H1 (cell line): Measurements from ENCODE around the gene GRID2.

Experiments
- CBX8 ChIP-seq: fragments of 300-800, 300-1000 bp; sonication (generic); IDR thresholded peaks from 2 replicates; pipeline ENCODE4 v1.7.1; 2016; ENCODE audit warnings: low read depth, low read length, borderline replicate concordance
- EP300 ChIP-seq, 2 experiments: IDR thresholded peaks; 1 replicate in 1 of 2; 2 replicates in 1 of 2; pipeline ENCODE4 v1.6.1; 2011 to 2012; ENCODE audit warnings: low read depth in 2 of 2, low read length in 2 of 2, mild to moderate bottlenecking in 2 of 2, borderline replicate concordance in 1 of 2, inconsistent platforms in 1 of 2, moderate library complexity in 1 of 2
- HDAC2 ChIP-seq, 2 experiments: fragments of 300-600 bp in 1 of 2; sonication (generic) in 1 of 2; IDR thresholded peaks; 2 replicates each; pipeline ENCODE4 v1.6.1; 2011 to 2012; ENCODE audit warnings: low read depth in 2 of 2, low read length in 2 of 2, mild to moderate bottlenecking in 2 of 2, moderate library complexity in 2 of 2, borderline replicate concordance in 1 of 2, inconsistent platforms in 1 of 2
- JUN ChIP-seq: IDR thresholded peaks from 2 replicates; pipeline ENCODE4 v1.6.1; 2011; ENCODE audit warnings: low read depth, mild to moderate bottlenecking, improper control_type of control experiment, low read length
- POLR2A ChIP-seq, 2 experiments: IDR thresholded peaks; 1 replicate in 1 of 2; 2 replicates in 1 of 2; pipeline ENCODE4 v1.6.1; 2011; ENCODE audit warnings: low read depth in 2 of 2, low read length in 2 of 2, mild to moderate bottlenecking in 2 of 2; ENCODE audit errors: control extremely low read depth in 1 of 2
- POU5F1 ChIP-seq: IDR thresholded peaks from 2 replicates; pipeline ENCODE4 v1.6.1; 2011; ENCODE audit warnings: low read depth, mild to moderate bottlenecking, low read length, moderate library complexity
- RNF2 ChIP-seq: fragments of 200-900, 300-1000 bp; sonication (generic); IDR thresholded peaks from 2 replicates; pipeline ENCODE4 v1.7.1; 2016; ENCODE audit warnings: borderline replicate concordance, low read depth, mild to moderate bottlenecking, antibody characterized with exemption, low read length; ENCODE audit not compliant: poor library complexity, severe bottlenecking; ENCODE audit errors: missing control alignments
- SP1 ChIP-seq: IDR thresholded peaks from 2 replicates; pipeline ENCODE4 v1.6.1; 2011; ENCODE audit warnings: low read depth, low read length
- SP4 ChIP-seq: IDR thresholded peaks from 2 replicates; pipeline ENCODE4 v1.6.1; 2012; ENCODE audit warnings: low read length, inconsistent platforms
- TF ChIP-seq, protein P1 (sequence below), 3 experiments: IDR thresholded peaks; 1 replicate in 2 of 3; 2 replicates in 1 of 3; pipeline versions ENCODE4 v1.5.1 to v1.6.1; 2011; ENCODE audit warnings: low read length in 3 of 3, mild to moderate bottlenecking in 3 of 3, inconsistent platforms in 2 of 3, low read depth in 1 of 3, moderate library complexity in 1 of 3; ENCODE audit not compliant: insufficient read depth in 1 of 3; ENCODE audit errors: control extremely low read depth in 1 of 3
- TF ChIP-seq, protein P2 (sequence below): IDR thresholded peaks from 2 replicates; pipeline ENCODE4 v1.6.1; 2012; ENCODE audit warnings: inconsistent platforms
- TF ChIP-seq, protein P3 (sequence below): IDR thresholded peaks from 2 replicates; pipeline ENCODE4 v1.6.1; 2011; ENCODE audit warnings: low read length, improper control_type of control experiment

DNA sequence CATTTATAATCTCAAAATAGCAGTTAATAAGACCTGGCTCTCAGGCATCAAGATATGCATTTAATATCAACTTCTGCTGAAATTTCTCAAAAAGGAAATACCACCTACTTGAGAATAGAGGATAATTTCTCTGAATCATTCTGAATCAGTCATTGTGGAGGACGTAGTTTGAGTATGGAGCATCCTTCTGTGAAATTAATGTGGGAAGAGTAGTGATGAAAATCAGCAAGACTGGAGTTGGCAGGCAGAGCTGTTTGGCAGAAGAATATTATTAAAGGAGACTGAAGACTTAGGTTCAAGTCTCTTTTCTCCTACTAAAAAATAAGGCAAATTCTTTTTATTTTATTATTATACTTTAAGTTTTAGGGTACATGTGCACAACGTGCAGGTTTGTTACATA, 1199.2 kb downstream of the GRID2 start:
- no peak for TF ChIP-seq EP300 (IDR thresholded peaks at IDR 0.05; ENCODE audit: borderline replicate concordance in 1 of 2, low read depth in 2 of 2, low read length in 2 of 2)
- TF ChIP-seq, protein P1, sequence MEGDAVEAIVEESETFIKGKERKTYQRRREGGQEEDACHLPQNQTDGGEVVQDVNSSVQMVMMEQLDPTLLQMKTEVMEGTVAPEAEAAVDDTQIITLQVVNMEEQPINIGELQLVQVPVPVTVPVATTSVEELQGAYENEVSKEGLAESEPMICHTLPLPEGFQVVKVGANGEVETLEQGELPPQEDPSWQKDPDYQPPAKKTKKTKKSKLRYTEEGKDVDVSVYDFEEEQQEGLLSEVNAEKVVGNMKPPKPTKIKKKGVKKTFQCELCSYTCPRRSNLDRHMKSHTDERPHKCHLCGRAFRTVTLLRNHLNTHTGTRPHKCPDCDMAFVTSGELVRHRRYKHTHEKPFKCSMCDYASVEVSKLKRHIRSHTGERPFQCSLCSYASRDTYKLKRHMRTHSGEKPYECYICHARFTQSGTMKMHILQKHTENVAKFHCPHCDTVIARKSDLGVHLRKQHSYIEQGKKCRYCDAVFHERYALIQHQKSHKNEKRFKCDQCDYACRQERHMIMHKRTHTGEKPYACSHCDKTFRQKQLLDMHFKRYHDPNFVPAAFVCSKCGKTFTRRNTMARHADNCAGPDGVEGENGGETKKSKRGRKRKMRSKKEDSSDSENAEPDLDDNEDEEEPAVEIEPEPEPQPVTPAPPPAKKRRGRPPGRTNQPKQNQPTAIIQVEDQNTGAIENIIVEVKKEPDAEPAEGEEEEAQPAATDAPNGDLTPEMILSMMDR (IDR thresholded peaks at IDR 0.05; ENCODE audit: control extremely low read depth in 1 of 3, insufficient read depth in 1 of 3, low read depth in 1 of 3, low read length in 3 of 3): no peak
- no peak for TF ChIP-seq SP1
- TF ChIP-seq POLR2A (IDR thresholded peaks at IDR 0.05; ENCODE audit: control extremely low read depth in 1 of 2, low read depth in 2 of 2, low read length in 2 of 2): no peak
- no peak for TF ChIP-seq RNF2
- no peak for TF ChIP-seq POU5F1
- TF ChIP-seq, protein P2, sequence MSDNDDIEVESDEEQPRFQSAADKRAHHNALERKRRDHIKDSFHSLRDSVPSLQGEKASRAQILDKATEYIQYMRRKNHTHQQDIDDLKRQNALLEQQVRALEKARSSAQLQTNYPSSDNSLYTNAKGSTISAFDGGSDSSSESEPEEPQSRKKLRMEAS: no peak
- TF ChIP-seq SP4: no peak
- TF ChIP-seq, protein P3, sequence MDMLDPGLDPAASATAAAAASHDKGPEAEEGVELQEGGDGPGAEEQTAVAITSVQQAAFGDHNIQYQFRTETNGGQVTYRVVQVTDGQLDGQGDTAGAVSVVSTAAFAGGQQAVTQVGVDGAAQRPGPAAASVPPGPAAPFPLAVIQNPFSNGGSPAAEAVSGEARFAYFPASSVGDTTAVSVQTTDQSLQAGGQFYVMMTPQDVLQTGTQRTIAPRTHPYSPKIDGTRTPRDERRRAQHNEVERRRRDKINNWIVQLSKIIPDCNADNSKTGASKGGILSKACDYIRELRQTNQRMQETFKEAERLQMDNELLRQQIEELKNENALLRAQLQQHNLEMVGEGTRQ: no peak
- no peak for TF ChIP-seq JUN
- no peak for TF ChIP-seq HDAC2 (IDR thresholded peaks at IDR 0.05; ENCODE audit: borderline replicate concordance in 1 of 2, low read depth in 2 of 2, low read length in 2 of 2)
- no peak for TF ChIP-seq CBX8
